ENCODE results near the gene RPS6KB2.
A peak's percentile ranks its signal among the peaks of the same experiment; 100 is the strongest.

GRCh38 chr11:67464411-67465188 is 36.3 kb downstream of the RPS6KB2 start:
- no peak for TF ChIP-seq CTCF (IDR thresholded peaks at IDR 0.05)
- TF ChIP-seq POLR2AphosphoS5 (IDR thresholded peaks at IDR 0.05), result peak; percentile 70 to 77
- no peak for TF ChIP-seq EP300 (IDR thresholded peaks at IDR 0.05)
- peak; percentile 2 to 76 (median 47) for TF ChIP-seq POLR2A (IDR thresholded peaks at IDR 0.05)

All from upper lobe of left lung (tissue), 4 donors.